Skeletal muscle satellite cell (primary cell): ENCODE results near the gene GPC6.

ENCODE experiments used
- H3K27me3 ChIP-seq: 2 replicates; pipeline ENCODE4 v1.7.0; 2013; ENCODE audit warnings: low read length; ENCODE audit not compliant: control insufficient read depth, insufficient read depth
- H3K36me3 ChIP-seq: 2 replicates; pipeline ENCODE4 v1.7.0; 2013; ENCODE audit warnings: mild to moderate bottlenecking, control low read depth, low read length; ENCODE audit not compliant: insufficient read depth
- H3K4me1 ChIP-seq: 2 replicates; pipeline ENCODE4 v1.7.0; 2013; ENCODE audit warnings: low read length; ENCODE audit not compliant: control insufficient read depth, insufficient read depth
- H3K4me2 ChIP-seq: 2 replicates; pipeline ENCODE4 v1.7.0; 2013; ENCODE audit warnings: mild to moderate bottlenecking, low read length
- H3K4me3 ChIP-seq: 2 replicates; pipeline ENCODE4 v1.7.0; 2013; ENCODE audit warnings: low read length
- H3K9ac ChIP-seq: 2 replicates; pipeline ENCODE4 v1.7.0; 2013; ENCODE audit warnings: mild to moderate bottlenecking, low read depth, low read length, moderate library complexity
- H3K9me3 ChIP-seq: replicated peaks from 2 replicates; pipeline ENCODE4 v1.7.0; 2013; ENCODE audit warnings: mild to moderate bottlenecking, control low read depth, low read length

GPC6 gene

GRCh38 chr13:94212196-94212595 is 985.6 kb downstream of the GPC6 start:
- Histone ChIP-seq H3K36me3 (no peaks in the 10 kb centered on the region), H3K4me1 (peaks cover 5% of the 10 kb centered on the region), H3K9ac (no peak overlapping the region), H3K27me3 (no peaks in the 10 kb centered on the region), H3K9me3 (no peaks in the 10 kb centered on the region), H3K4me3 (no peak overlapping the region), H3K4me2 (no peak overlapping the region)

- Histone ChIP-seq H3K9ac (no peak overlapping the region), H3K4me3 (no peak overlapping the region), H3K27me3 (no peaks in the 10 kb centered on the region), H3K9me3 (no peaks in the 10 kb centered on the region), H3K4me2 (no peak overlapping the region), H3K4me1 (peaks cover 5% of the 10 kb centered on the region), H3K36me3 (no peaks in the 10 kb centered on the region)
Measured at GRCh38 chr13:94214121-94214520, 987.5 kb downstream of the GPC6 start.

GRCh38 chr13:94214975-94215374 is 988.4 kb downstream of the GPC6 start:
- Histone ChIP-seq H3K27me3 (no peaks in the 10 kb centered on the region), H3K9me3 (no peaks in the 10 kb centered on the region), H3K4me3 (no peak overlapping the region), H3K9ac (no peak overlapping the region), H3K4me1 (peaks cover 5% of the 10 kb centered on the region), H3K36me3 (no peaks in the 10 kb centered on the region), H3K4me2 (no peak overlapping the region)

GRCh38 chr13:94216476-94216875 is 989.9 kb downstream of the GPC6 start:
- no peaks in the 10 kb centered on the region for H3K9me3 ChIP-seq
- no peaks in the 10 kb centered on the region for H3K36me3 ChIP-seq
- no peaks in the 10 kb centered on the region for H3K27me3 ChIP-seq
- H3K9ac ChIP-seq = no peak overlapping the region
- H3K4me2 ChIP-seq = no peak overlapping the region
- no peaks in the 10 kb centered on the region for H3K4me1 ChIP-seq
- H3K4me3 ChIP-seq = no peak overlapping the region

- Histone ChIP-seq H3K4me1 (no peaks in the 10 kb centered on the region), H3K36me3 (no peaks in the 10 kb centered on the region), H3K9ac (no peak overlapping the region), H3K9me3 (no peaks in the 10 kb centered on the region), H3K4me3 (no peak overlapping the region), H3K27me3 (no peaks in the 10 kb centered on the region), H3K4me2 (no peak overlapping the region)
Measured at GRCh38 chr13:94217370-94217769, 990.8 kb downstream of the GPC6 start.

GRCh38 chr13:94218537-94218936 is 991.9 kb downstream of the GPC6 start:
- no peaks in the 10 kb centered on the region for H3K36me3 ChIP-seq
- no peak overlapping the region for H3K4me3 ChIP-seq
- no peaks in the 10 kb centered on the region for H3K4me1 ChIP-seq
- no peak overlapping the region for H3K9ac ChIP-seq
- H3K4me2 ChIP-seq = no peak overlapping the region
- H3K27me3 ChIP-seq = no peaks in the 10 kb centered on the region
- H3K9me3 ChIP-seq = no peaks in the 10 kb centered on the region

- Histone ChIP-seq H3K4me1 (no peaks in the 10 kb centered on the region), H3K27me3 (no peaks in the 10 kb centered on the region), H3K4me3 (no peak overlapping the region), H3K9me3 (no peaks in the 10 kb centered on the region), H3K36me3 (no peaks in the 10 kb centered on the region), H3K9ac (no peak overlapping the region), H3K4me2 (no peak overlapping the region)
Measured at GRCh38 chr13:94218951-94219350, 992.3 kb downstream of the GPC6 start.

GRCh38 chr13:94224670-94225069 is 998.1 kb downstream of the GPC6 start:
- Histone ChIP-seq H3K27me3 (no peaks in the 10 kb centered on the region), H3K4me1 (no peaks in the 10 kb centered on the region), H3K4me2 (no peak overlapping the region), H3K4me3 (no peak overlapping the region), H3K9ac (no peak overlapping the region), H3K9me3 (no peaks in the 10 kb centered on the region), H3K36me3 (no peaks in the 10 kb centered on the region)

- no peaks in the 10 kb centered on the region for H3K9me3 ChIP-seq
- no peaks in the 10 kb centered on the region for H3K27me3 ChIP-seq
- H3K36me3 ChIP-seq = no peaks in the 10 kb centered on the region
- no peak overlapping the region for H3K4me3 ChIP-seq
- no peak overlapping the region for H3K4me2 ChIP-seq
- no peak overlapping the region for H3K9ac ChIP-seq
- no peaks in the 10 kb centered on the region for H3K4me1 ChIP-seq
Measured at GRCh38 chr13:94227255-94227879, 1000.8 kb downstream of the GPC6 start.

GRCh38 chr13:94228763-94229162 is 1002.2 kb downstream of the GPC6 start:
- no peak overlapping the region for H3K4me2 ChIP-seq
- H3K9me3 ChIP-seq = no peaks in the 10 kb centered on the region
- H3K27me3 ChIP-seq = no peaks in the 10 kb centered on the region
- no peak overlapping the region for H3K9ac ChIP-seq
- no peak overlapping the region for H3K4me3 ChIP-seq
- H3K36me3 ChIP-seq = no peaks in the 10 kb centered on the region
- H3K4me1 ChIP-seq = peaks cover 12% of the 10 kb centered on the region

GRCh38 chr13:94232161-94232950 is 1005.7 kb downstream of the GPC6 start:
- Histone ChIP-seq H3K4me2 (no peak overlapping the region), H3K9me3 (no peaks in the 10 kb centered on the region), H3K27me3 (no peaks in the 10 kb centered on the region), H3K36me3 (no peaks in the 10 kb centered on the region), H3K4me3 (no peak overlapping the region), H3K4me1 (peaks cover 34% of the 10 kb centered on the region), H3K9ac (no peak overlapping the region)

- Histone ChIP-seq H3K4me1 (peaks cover 34% of the 10 kb centered on the region), H3K9ac (peak overlapping the region; percentile 51), H3K4me2 (peak overlapping the region; percentile 42), H3K27me3 (no peaks in the 10 kb centered on the region), H3K4me3 (no peak overlapping the region), H3K36me3 (no peaks in the 10 kb centered on the region), H3K9me3 (no peaks in the 10 kb centered on the region)
Measured at GRCh38 chr13:94232956-94233355, 1006.3 kb downstream of the GPC6 start.
